Limb (tissue), 2 donors: Measurements from ENCODE around the gene XCR1.
"Not testable (repeated sequence)": the region's sequence is repeated elsewhere in the genome, so short reads cannot be mapped to it uniquely, and the experiment has no call there.

Experiments
- DNase-seq, 2 donors: peaks; one replicate each; pipeline ENCODE4 v3.0.0-alpha.2; 2016; ENCODE audit errors: extremely low spot score in 2 of 2

XCR1 gene, protein sequence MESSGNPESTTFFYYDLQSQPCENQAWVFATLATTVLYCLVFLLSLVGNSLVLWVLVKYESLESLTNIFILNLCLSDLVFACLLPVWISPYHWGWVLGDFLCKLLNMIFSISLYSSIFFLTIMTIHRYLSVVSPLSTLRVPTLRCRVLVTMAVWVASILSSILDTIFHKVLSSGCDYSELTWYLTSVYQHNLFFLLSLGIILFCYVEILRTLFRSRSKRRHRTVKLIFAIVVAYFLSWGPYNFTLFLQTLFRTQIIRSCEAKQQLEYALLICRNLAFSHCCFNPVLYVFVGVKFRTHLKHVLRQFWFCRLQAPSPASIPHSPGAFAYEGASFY

DNA sequence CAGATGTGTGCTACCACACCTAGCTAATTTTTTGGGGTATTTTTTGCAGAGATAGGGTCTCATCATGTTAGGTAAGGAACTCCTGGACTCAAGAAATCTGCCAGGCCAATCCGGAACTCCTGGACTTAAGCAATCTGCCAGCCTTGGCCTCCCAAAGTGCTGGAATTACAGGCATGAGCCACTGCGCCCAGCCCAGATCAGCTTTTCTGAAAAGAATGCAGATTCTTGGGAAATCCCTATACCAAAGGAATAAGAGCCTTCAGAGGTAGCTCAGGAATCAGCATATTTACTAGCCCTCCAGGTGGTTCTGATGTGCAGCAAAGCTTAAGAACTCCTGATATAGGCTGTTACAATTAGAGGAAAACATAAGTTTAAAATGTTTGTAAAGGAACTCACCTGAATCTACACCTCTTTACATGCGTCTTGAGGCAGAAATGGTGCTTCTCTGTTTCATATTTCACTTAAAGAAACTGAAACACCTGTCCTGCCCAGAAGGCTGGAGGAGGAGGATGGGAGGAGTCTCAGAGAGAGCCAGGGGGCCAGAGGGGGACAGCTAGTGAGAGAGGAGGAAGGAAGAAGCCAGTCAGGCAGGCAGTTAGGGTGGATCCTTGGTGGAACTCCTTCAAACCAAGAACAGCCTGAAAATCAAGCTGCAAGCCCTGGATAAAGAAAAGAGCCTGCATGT lies at the start of gene XCR1:
XCR1 (minus strand) TSS at position 463 of the 685 bp plus-strand sequence. CDS start 5,536 bp downstream, outside the sequence.
- DNase-seq = no peak

DNA sequence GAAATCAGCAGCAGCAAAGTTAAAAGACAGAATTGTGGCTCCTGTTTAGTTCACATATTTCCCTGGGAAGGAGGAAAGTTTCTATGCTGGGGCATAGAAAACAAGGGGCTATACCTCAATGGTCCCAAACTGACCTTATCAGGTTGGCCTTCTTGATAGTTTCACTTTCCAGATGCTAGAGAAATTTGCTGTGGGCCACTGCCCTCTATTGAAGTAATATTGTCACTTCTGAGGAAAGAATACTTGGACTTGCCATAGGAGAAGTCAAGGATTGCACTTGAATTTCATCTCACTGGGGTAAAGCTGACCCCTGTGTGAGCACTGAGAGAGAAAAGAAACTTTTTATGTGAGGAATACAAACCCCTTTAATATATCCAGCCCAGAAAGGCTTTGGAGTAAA lies 49.3 kb upstream of the XCR1 start:
- DNase-seq = no peak

DNA sequence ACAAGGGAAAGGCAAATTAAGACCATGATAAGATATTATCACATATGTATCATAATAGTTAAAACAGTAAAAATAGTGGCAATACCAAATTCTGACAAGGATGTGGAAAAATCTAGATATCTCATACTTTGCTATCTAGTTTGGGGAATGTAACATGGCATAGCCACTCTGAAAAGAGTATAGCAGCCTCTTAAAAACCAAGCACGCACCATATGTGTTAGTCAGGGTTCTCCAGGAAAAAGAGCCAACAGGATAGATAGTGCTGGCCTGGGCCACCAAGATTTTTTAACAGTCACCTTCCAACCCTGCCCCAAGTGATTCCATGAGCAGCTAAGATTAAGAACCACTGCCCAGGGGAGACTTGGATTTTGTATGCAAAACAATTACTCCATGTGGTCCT lies 48.5 kb upstream of the XCR1 start:
- DNase-seq = no peak

DNA sequence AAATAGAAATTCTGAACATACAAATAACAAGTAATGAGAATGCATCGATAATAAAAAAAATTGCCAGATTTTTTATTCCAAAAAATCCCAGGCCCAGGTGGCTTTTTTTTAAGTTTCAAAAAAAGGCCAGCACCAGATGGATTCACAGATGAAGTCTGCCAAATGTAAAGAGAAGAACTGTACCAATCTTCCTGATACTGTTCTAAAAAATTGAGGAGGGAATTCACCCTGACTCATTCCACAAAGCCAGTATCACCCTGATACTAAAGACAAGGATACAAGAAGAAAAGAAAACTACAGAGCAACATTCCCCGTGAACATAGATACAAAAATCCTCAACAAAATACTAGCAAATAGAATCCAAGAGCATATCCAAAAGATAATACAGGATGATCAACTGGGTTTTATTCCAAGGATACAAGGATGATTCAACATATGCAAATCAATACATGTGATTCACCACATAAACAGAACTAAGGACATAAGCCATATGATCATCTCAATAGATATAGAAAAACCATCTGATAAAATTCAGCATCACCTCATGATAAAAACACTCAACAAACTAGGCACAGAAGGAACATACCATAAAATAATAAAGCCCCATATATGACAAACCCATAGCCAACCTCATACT lies 44.1 kb upstream of the XCR1 start:
- no peak for DNase-seq

DNA sequence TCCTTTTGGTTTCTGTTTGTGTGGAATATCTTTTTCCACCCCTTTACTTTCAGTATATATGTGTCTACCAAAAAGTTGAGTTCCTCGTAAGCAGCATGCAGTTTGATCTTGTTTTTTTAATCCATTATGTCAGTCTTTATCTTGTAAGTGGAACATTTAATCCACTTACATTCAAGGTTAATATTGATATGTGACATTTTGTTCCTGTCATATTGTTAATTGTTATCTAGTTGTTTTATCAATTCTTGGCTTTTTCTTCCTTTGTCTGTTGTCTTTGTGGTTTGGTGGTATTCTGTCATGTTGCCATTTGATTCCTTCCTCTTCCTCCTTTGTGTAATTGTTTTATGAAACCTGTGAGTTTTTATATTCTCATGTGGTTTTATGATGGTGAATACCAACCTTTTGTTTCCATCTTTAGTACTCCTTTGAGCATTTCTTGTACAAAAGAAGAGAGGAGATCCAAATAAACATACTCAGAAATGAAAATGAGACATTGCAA lies 43.4 kb upstream of the XCR1 start:
- DNase-seq = no peak

DNA sequence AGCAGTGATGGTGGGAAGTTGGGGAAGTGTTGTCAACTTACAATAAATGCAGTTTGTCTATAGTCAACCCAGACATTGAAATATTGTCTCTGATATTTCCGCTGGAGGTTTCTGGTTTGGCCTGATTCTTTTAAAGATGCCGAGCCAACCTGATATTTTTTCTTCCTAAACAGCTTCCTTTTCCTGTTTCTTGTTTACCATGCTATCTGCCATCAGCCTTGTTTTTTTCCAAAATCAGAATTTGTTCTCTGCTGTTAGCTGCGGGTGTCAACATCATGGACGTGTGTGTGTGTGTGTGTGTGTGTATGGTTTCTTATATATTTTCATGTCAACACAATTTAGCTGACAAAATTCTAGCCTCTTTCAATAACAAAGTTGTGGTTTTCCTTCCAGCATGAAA lies 41.2 kb upstream of the XCR1 start:
- no peak for DNase-seq

DNA sequence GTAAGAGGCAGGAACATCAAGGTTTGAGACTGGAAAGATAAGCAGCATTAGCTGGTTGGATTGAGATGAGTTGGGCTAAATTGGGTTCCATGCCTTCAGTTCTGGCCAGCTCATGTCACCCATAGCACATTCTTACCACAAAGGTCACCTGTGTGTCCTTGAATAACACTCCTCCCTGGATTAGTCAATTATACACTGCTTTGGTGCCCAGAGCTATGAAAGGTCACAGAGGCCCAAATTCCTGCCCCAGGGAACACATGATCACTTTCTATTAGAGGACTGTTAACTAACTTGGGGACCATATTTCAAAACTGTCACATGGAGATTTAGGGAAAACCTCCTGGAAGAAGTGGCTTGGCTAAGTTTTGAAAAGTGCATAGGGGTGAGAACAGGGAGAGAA lies 40.1 kb upstream of the XCR1 start:
- no peak for DNase-seq

DNA sequence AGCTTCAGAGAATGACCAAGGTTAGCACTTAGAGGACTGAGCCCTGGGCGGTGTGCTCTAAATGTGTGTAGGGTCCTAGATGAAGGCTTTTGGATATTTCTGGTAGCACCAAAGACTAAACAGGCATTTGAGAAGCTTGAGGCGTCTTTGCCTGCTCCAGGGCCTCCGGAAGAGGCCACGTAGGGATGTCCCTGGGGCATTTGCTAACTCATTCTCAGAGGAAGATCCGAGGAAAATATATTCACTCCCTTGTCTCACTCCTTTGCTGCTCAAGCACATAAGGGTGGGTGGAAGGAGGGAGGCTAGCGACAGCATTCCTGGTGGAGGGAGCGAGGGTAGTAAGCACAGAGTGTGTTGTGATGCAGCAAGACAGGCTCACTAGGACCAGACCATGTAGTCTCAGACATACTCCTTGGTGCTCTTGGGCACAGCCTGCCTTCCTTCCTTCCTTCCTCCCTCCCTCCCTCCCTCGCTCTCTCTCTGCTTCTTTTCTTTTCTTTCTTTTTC lies 38.5 kb upstream of the XCR1 start:
- DNase-seq = no peak

DNA sequence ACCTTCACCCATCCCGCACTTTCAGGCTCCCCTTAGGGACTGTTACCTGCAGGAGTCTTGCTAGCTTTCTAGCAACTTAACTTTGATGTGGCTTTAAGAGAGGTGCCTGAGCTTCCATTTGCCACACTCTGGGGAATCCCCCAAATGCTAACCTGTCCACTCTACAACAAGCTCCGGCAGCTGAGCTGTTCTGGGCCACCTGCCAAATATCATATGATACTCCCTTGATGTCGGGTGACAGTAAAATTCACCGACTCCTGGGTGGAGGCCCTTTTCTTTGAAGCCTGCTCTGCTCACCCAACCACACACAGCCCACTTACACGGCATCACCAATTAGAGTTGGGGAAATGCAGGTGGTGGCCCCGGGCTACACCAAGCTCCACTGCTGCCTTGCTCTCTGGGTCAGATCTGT lies 38.0 kb upstream of the XCR1 start:
- DNase-seq = peak in 1 of 2 donors; percentile 48

DNA sequence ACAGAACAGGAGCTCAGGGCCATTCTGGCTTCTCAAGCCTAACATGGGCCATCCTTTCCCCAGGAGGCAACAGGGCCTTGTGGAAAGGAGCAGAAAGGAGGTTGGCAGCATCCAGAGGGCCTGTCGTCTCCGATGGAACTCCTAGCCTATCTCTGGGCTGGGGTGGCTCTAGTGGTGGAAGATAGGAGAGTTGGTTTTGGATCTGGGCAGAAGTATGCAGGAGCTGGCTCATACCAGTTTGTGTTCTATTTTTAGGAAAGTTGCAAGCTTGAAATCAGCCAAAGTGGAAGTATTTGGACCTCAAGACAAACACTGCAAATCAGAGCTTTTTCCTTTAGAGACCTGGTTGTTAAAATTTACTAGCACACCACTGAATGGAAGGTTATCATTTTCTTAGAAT lies 35.4 kb upstream of the XCR1 start:
- DNase-seq = no peak

DNA sequence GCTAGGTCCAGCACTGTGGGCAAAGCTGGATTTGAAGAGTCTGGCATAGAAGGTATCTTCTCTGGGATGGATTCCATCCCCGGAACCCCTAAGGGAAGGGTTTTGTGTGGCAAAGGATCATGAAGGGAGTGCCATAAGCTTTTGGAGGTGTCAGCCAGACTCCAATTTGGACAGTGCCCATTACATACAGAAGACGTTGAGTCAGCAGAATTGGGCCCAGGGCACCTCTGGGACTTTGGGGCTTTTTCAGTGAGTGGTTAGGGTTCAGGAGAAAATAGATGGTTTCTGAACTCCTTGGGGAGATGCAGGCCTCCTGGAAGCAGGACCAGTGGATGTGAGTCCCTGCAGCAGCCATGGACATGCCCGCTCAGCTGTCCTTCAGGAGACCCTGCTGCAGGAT lies 34.6 kb upstream of the XCR1 start:
- DNase-seq = no peak

DNA sequence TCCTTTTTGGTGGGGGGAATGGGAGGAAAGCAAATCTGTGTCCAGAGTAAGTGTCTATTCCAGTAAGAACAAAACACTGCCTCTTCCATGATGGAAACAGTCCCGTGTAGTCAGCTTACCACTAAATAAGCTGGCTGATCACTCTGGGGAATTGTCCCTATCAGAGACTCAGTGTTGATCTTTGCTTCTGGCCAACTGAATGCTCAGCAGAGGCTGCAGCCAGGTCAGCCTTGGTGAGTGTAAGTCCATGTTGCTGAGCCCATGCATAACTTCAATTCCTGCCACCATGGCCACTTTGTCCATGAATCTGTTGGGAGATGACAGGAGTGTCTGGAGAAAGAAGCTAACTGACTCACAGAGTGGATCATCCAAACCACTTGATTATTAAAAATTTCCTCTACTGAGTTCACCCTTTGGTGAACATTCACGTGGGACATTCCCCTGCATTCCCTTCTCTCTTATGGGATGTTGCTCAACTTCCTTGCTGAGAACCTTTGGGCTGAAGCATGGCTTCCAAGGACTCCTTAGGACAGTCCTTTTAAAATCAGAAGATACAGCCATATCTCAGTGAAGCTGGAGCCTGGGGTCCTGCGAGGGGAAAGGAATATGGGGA lies 33.9 kb upstream of the XCR1 start:
- no peak for DNase-seq

DNA sequence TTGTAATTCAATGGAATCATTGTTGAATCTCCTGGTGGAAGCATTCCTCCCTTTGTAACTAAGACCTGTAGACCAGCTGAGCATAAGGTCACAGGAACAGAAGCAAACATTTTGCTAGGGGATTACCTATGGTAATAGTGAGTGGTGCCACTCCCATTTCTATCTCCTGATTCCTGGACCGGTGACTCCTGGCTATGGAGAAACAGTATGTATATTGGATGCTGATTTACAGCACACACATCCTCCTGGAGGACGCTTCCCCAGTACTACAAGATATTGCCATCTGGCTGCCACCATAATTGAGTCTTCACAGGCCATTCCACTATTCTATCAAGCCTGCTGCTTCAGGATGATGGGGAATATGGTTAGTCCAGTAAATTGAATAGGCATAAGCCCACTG lies 33.3 kb upstream of the XCR1 start:
- no peak for DNase-seq

DNA sequence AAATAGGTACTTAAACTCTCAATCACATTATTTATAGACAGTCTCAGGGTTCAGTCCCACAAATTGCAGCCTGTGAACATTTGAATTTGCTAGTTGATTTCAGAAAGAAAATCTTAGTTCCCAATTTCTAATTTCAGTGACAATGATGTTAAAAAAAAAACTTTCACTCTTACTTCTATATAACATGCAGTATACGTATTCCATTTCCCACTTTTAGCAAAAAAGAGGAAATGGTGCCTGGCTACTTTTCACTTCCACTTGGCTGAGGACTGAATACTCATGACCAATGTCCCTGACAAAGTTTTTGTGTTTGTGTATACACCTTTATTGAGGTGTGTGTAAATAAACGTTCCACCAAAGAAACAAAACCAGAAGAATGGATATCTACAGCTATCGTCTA lies 32.1 kb upstream of the XCR1 start:
- DNase-seq = no peak

DNA sequence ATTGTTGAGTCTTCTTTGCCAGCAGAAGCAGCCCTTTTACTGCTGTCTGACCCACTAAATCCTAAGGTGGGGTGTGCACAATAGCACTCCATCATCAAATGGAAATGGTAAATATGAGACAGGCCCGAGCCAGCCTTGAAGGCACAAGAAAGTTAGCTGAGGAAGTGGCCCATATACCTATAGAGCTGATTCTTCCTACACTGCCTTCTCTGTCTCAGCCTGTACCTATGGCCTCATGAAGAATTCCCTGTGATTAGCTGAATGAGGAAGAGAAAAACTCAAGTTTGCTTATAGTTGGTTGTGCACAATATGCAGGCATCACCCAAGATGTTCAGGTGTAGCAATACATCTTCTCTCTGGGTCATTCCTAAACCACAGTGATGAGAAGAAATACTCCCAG lies 31.7 kb upstream of the XCR1 start:
- no peak for DNase-seq

DNA sequence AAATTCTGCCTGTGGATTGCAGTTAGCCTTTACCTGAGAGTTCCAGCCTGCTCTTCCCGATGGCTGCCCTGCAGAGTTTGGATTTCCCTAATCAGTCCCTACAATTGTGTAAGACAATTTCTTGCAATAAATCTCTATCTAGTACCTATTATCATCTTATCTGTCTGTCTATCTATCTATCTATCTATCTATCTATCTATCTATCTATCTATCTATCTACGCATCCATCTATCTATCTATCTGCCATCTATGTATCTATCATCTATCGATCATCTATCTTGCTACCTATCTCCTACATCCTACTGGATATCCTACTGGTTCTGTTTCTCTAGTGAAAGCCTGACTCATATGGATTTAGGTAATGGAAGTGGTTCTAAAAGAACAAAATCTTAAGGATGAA lies 30.4 kb upstream of the XCR1 start:
- no peak for DNase-seq

DNA sequence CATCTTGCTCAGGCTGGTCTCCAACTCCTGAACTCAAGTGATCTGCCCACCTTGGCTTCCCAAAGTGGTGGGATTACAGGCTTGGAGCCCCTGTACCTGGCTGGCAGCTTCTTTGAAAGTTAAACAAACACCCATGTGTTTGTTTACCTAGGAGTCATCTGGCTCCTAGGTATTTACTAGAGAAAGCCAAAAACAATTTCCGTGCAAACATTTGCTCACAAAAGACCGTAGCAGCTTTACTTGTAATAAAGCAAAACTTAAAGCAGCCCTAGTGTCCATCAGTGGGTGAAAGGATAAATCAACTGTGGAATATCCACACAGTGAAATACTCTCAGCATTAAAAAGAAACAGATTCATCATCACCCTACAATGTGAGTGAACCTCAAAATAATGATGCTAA lies 29.4 kb upstream of the XCR1 start:
- DNase-seq = no peak

DNA sequence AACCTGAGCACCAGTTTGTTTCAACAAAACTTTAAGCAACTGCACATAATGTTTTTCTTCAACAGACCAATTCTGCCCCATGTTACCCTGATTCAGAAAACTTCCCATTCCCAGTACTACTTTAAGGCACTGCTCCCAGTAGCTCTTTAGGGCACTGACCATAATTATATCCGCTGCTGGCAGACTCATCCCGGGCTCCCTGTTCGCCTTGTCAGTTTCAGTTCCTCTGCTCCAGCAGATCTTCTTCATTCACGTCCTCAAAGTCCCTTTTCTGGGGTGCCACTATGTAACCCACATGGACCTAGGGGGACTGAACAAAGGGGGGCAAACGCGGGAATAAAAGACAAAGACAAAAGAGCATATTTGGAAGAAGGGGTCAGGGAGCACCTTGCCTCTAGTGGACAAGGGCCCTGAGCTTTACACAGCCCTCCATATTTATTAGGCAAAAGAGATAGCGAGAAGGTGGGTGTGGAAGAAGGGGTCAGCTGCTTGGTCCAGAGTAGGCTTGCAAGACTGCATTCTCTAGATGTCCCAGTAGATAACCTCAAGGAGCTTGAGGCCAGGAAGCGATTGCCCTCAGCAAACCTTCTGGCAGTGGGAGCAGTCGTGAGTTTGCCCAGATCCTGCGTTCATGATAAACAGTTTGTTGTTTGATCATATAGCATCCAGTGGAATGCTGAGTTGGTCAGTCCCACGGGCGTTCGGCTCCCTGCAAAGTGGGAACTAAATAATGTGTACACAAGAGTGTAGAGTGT lies 26.7 kb upstream of the XCR1 start:
- not testable (repeated sequence) for DNase-seq

DNA sequence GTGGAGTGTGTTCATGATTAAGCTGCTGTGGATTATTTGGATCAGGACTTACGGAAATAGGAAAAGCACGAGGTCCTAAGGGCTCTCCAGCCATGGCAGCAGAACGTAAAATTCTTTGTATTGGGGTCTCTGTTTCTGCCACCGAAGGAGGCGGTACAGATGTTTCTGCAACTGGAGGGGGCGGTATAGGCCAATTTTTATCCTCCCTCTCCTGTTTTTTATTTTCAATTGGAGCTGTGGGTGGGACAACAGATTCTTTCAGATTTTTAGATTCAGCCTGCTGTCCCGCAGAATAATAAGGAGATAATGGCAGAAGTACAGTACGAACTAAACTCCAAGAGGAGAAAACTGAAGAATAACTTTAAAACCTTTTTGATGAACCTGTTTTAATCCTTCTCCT lies 26.0 kb upstream of the XCR1 start:
- not testable (repeated sequence) for DNase-seq

DNA sequence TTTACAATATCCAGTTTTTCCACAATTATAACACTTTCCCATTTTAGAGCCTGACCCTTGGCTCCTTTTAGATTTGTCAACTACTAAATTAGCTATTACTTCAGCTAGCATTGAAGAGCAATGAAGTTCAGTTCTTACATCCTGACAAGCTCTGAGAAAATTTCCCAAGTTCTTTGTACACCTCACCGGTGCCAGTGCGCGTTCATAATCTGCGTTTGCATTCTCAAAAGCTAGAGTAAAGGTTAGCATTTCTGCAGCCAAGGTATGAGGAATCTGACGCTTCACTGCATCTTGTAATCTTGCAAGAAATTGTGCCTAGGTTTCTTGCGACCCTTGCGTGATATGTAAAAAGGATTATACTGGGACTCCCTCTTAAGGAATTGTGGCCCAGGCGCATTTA lies 25.2 kb upstream of the XCR1 start:
- no peak for DNase-seq

DNA sequence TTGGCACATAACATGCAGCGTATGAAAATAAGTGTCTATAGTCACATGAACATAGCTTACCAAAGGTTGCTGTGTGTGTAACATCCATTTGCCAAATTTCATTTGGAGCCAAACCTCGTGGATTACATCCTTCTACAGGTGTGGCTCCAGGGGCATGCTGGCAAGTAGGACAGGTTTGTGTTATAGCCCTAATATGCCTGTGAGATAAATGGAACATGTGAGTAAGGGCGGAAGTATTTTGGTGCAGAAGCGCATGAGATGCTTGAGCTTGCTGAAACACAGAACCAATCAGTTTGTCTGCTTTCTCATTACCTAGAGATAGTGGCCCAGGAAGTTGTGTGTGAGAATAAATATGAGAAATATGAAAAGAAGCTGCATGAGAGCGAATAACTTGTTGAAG lies 21.8 kb upstream of the XCR1 start:
- no peak for DNase-seq
